K562 treated with DMSO at 1 percent for 24 hours (cell line): ENCODE data around the gene ACTR10. TPM values are rescaled to one million over a fixed set of nuclear protein-coding genes. Genes with fewer than 3 reads are reported as not detected.

ENCODE experiments used
- total RNA-seq: library from RNA; unstranded; fragments of 300-600 nt; gene quantifications from 2 replicates; pipeline ENCODE4 v1.2.3, GENCODE V29; 2022; ENCODE audit warnings: low read depth; ENCODE audit not compliant: insufficient read depth

Gene ACTR10
- 14.6 and 25.2 TPM in 2 replicates for total RNA-seq

DNA sequence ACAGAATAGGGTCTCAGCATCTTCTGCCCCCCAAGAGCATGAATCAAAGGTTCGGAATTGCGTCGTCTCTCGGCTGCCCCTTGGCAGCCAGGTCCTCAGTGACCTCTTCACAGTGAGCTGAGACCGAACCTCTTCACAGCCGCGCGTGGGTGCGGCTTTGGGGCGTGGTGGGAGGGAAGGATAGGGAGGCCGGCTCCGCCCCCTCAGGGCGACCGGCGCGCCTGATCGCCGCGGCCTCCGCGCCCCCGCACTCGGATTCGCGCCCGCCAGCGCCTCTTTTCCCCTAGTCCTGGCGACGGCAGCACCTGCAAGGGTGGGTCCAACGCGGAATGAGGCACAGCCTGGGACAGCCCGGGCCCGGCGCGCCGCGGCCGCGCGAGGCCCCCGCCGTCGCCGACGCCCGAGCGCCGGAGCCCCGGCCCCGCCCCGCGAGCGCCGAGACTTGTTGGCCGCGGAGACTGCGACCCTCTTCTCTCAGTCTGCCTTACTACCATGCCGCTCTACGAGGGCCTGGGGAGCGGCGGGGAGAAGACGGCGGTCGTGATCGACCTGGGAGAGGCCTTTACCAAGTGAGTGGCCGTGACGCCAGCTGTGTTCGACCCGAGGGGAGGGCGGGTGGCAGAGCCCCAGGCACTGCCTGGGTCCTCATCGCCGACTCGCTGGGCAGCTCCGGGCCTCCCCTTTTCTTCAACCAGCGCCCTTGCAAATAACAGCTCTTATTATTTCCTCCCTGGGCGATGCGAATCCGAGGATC, at the start of gene ACTR10:
Gene ACTR10 (plus strand): TSS at position 424 of the 754 bp plus-strand sequence. CDS start 69 bp downstream, at position 493.

DNA sequence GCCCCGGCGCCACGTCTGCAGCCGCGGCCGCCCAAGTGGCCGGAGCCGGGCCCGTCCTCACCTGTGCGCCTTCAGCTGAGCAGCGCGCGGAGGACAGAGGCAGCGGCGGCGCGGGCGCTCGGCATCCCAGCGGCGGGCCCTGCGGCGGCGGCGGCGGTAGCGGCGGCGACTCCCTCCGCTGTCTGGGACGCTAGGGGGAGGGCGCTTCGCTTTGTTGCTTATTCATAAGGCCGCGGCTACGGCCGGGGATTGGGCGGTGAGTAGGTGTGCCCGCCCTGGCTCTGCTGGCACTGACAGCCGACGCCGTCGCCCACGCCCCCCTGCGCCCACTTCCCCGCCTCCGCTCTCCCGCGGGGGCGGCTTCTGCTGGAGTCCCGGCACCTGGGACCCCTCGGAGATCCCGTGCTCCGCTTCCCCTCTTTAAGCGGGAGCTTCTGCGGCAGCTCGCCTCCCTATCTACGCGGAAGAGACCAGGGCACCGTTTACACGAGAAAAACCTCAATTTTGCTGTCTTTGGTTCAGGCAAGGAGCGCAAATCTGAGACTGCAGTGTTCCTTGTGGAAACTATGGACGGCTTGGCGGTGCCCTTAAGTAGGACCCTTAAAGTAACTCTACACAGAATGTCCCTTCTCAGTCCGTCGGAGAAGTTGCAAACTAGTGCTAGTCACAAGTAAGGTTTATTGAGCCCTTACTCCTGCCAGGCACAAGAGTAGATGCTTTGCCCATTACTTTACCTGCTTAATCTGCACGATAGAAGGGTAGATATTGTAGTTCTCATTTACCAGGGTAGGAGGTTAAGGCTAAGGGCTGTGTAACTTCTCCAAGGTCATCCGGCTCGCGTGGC, 47.7 kb upstream of the ACTR10 start, which contains the start of gene ARMH4:
Gene ARMH4 (minus strand): TSS at position 200 of the 844 bp plus-strand sequence. CDS start 12,855 bp downstream, outside the sequence.

GRCh38 chr14:58244556-58245387, 44.8 kb downstream of the ACTR10 start, which contains the start of gene PSMA3:
Gene PSMA3 (plus strand): TSS chr14:58244843. CDS start chr14:58244921, 78 bp downstream.

Other genes starting within 250 kb of the ACTR10 start
- 0.16 and 0.58 TPM in 2 replicates for gene ARMH4, start 47.9 kb upstream of the ACTR10 start, total RNA-seq
- gene PSMA3, start 44.7 kb downstream of the ACTR10 start, total RNA-seq, result 138 and 139 TPM in 2 replicates
- 5.3 and 6.0 TPM in 2 replicates for gene ARID4A, start 98.4 kb downstream of the ACTR10 start, total RNA-seq
- not detected in 2 replicates for gene TOMM20L, start 195.8 kb downstream of the ACTR10 start, total RNA-seq
- gene TIMM9, start 227.4 kb downstream of the ACTR10 start, total RNA-seq, result 23.5 and 34.3 TPM in 2 replicates
- gene KIAA0586, start 227.6 kb downstream of the ACTR10 start, total RNA-seq, result 6.4 and 8.7 TPM in 2 replicates